Activated CD4-positive, alpha-beta T cell treated with anti-CD3 and anti-CD28 coated beads, Interleukin-2, amount 10 ng/mL, durations not matched to agents 7 days and 5 days (primary cell): ENCODE data around the gene PCED1B. TPM values are rescaled to one million over a fixed set of nuclear protein-coding genes. Genes with fewer than 3 reads are reported as not detected.
"Not testable (repeated sequence)": the region's sequence is repeated elsewhere in the genome, so short reads cannot be mapped to it uniquely, and the experiment has no call there.

Source experiments
- CTCF ChIA-PET: fragments of 350-600 bp; sonication (Branson Sonifier 250); formaldehyde crosslinking; loops from one replicate; lab custom pipeline; 2021; ENCODE audit warnings: antibody characterized with exemption; lab: Charles Lee
- POLR2A ChIA-PET: fragments of 350-600 bp; sonication (Branson Sonifier 250); formaldehyde crosslinking; loops from one replicate; lab custom pipeline; 2021; ENCODE audit warnings: antibody characterized with exemption; lab: Charles Lee
- DNase-seq: peaks from one replicate; pipeline ENCODE4 v3.0.0-alpha.2; 2020
- H3K27ac Mint-ChIP-seq: one replicate; pipeline ENCODE4 v1.8.0; 2021; ENCODE audit warnings: mild to moderate bottlenecking, moderate library complexity, mixed read lengths
- H3K27me3 Mint-ChIP-seq: one replicate; pipeline ENCODE4 v1.8.0; 2021; ENCODE audit warnings: mixed read lengths
- H3K36me3 Mint-ChIP-seq: one replicate; pipeline ENCODE4 v1.8.0; 2021; ENCODE audit warnings: low read depth, mixed read lengths
- H3K4me1 Mint-ChIP-seq: one replicate; pipeline ENCODE4 v1.8.0; 2021; ENCODE audit warnings: mixed read lengths
- H3K4me3 Mint-ChIP-seq: one replicate; pipeline ENCODE4 v1.8.0; 2021; ENCODE audit warnings: mild to moderate bottlenecking, moderate library complexity, mixed read lengths
- H3K9me3 Mint-ChIP-seq: one replicate; pipeline ENCODE4 v1.8.0; 2021; ENCODE audit warnings: mixed read lengths
- total RNA-seq, 2 experiments: library from RNA; stranded (reverse); gene quantifications; one replicate each; pipeline ENCODE4 v1.2.3, GENCODE V29; 2021

The PCED1B gene
- total RNA-seq, 2 experiments from 2014 or later, result 58.7 to 59.7 TPM

- H3K9me3 Mint-ChIP-seq, CTCF ChIA-PET, H3K27ac Mint-ChIP-seq, POLR2A ChIA-PET, H3K4me3 Mint-ChIP-seq, DNase-seq, H3K27me3 Mint-ChIP-seq: not testable (repeated sequence)
- H3K36me3 Mint-ChIP-seq, result peaks cover 41% of the 10 kb centered on the region
- peaks cover 17% of the 10 kb centered on the region for H3K4me1 Mint-ChIP-seq
These were observed 37.9 kb downstream of the PCED1B start for GRCh38 chr12:47117305-47117704.

DNA sequence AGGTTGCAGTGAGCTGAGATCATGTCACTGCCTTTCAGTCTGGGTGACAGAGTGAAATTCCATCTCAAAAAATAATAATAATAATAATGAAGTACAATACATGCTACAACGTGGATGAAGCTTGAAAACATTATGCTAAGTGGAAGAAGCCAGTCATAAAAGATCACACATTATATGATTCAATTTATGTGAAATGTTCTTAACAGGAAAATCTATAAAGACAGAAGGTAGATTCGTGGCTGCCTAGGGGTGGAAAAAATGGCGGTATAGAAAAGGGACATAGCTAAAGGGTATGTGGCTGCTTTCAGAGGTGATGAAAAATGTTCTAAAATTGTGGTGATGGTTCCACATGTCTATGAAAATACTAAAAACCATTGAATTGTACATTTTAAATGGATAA, 41.3 kb downstream of the PCED1B start:
- CTCF ChIA-PET, result interaction anchor here (1.3 kb wide), 1 partner anchor 10 kb away, joined by 3 read pairs; no protein-coding TSS in a partner anchor
- H3K9me3 Mint-ChIP-seq, result peaks cover 8% of the 10 kb centered on the region
- no peak for DNase-seq

DNA sequence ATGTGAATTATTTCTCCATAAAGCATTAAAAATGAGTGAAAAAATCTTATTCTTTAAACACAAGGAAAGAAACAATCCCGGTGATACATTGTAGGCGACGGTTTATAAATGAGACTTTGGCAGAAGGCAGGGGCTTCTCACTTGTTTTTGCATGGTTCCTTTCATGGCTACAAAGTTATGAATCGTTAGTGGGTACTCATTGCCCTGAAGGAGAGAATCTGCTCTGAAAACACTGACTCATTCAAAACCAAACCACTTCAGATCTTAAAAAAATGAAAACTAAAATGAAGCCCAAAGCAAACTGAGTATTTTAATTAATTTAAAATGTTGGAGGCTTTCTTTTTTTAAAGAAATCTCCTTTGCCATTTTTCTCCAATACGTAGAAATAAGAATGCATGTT, 41.7 kb downstream of the PCED1B start:
- H3K27me3 Mint-ChIP-seq, result no peaks in the 10 kb centered on the region
- H3K4me3 Mint-ChIP-seq, result no peak overlapping the region
- peaks cover 13% of the 10 kb centered on the region for H3K4me1 Mint-ChIP-seq
- H3K27ac Mint-ChIP-seq, result no peak overlapping the region
- H3K9me3 Mint-ChIP-seq, result peaks cover 8% of the 10 kb centered on the region
- H3K36me3 Mint-ChIP-seq, result peaks cover 39% of the 10 kb centered on the region
- CTCF ChIA-PET, result interaction anchor here (1.3 kb wide), 1 partner anchor 11 kb away, joined by 3 read pairs; no protein-coding TSS in a partner anchor
- POLR2A ChIA-PET, result no interaction called here
- no peak for DNase-seq

More for the DNA sequence above, 41.3 kb downstream of the PCED1B start:
- POLR2A ChIA-PET, result no interaction called here
- Mint-ChIP-seq H3K4me3 (no peak overlapping the region), H3K27me3 (no peaks in the 10 kb centered on the region), H3K36me3 (peaks cover 40% of the 10 kb centered on the region), H3K4me1 (peaks cover 13% of the 10 kb centered on the region), H3K27ac (no peak overlapping the region)

DNA sequence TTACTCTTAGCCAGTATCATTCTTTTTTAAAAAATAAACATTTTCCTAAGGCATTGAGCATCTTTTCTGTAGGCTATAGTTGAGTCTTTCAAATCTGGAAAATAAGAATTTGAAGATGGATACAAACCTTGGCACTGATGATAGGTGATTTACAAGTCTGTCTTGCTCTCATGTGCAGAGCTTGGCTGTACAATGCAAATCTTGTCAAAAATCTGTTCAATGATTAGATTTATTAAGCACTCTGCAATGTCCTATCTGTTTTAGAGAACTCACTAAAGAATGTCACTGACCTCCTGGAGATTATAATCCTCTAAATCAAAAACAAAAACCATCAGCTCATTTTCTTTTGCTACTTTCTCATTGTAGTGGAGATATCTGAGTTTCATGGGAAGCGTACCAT, 43.2 kb downstream of the PCED1B start:
- Mint-ChIP-seq H3K27me3 (no peaks in the 10 kb centered on the region), H3K9me3 (peaks cover 5% of the 10 kb centered on the region), H3K4me3 (no peak overlapping the region), H3K4me1 (peaks cover 13% of the 10 kb centered on the region), H3K36me3 (peaks cover 41% of the 10 kb centered on the region), H3K27ac (no peak overlapping the region)
- CTCF ChIA-PET, result no interaction called here
- no peak for DNase-seq
- POLR2A ChIA-PET, result no interaction called here

DNA sequence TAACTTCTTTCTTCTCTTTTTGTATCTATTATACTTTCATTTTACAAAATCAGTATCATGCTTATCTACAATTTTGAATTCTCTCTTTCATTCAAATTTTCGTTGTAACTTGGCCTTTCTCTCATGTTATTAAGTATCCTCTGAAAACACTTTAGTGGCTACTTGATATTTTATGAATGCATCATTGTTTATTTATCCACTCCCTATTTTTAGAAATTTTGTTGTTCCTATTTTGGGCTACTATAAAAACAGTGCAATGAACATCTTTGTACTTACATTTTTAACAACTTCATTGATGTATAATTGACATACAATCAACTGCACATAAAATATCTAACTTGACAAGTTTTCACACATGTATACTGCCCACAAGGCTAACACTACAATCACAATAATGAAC, 44.3 kb downstream of the PCED1B start:
- Mint-ChIP-seq H3K4me3 (no peak overlapping the region), H3K36me3 (peaks cover 35% of the 10 kb centered on the region), H3K4me1 (peaks cover 9% of the 10 kb centered on the region), H3K27ac (no peak overlapping the region), H3K9me3 (no peaks in the 10 kb centered on the region), H3K27me3 (no peaks in the 10 kb centered on the region)
- CTCF ChIA-PET, result no interaction called here
- POLR2A ChIA-PET, result no interaction called here
- DNase-seq, result no peak

DNA sequence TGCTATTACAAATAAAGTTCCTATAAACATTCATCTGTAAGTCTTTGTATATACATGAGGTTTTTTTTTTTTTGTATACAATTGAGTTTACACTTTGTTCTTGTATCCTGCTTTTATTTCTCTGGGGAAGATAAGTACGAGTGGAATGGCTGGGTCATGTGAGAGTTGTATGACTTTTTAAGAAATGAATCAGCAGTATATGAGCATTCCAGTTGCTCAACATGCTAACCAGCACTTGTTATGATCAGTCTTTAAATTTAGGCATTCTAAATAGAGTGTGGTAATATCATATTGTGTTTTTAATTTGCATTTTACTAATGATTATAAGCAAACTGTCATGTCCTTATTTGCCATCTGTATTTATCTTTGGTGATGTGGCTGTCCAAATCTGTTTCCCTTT, 45.0 kb downstream of the PCED1B start:
- POLR2A ChIA-PET, result no interaction called here
- Mint-ChIP-seq H3K4me3 (no peak overlapping the region), H3K27ac (no peak overlapping the region), H3K4me1 (peaks cover 9% of the 10 kb centered on the region), H3K27me3 (no peaks in the 10 kb centered on the region), H3K9me3 (no peaks in the 10 kb centered on the region), H3K36me3 (peaks cover 28% of the 10 kb centered on the region)
- CTCF ChIA-PET, result no interaction called here
- no peak for DNase-seq

DNA sequence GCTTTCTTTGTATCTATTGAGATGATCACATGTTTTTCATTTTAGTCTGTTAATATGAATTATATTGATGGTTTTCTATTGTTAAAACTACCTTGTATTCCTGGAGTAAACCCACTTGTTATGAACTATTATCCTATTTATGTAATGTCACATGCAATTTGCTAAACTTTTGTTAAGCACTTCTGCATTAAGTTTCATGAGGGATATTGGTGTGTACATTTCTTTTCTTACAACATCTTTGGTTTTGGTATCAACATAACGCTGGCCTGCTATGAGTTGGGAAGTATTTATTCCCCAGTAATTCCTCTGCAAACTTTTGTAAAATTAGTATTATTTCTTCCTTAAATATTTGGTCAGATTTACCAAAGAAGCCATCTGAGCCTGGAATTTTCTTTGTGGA, 46.8 kb downstream of the PCED1B start:
- no peak overlapping the region for H3K27ac Mint-ChIP-seq
- no peak overlapping the region for H3K4me3 Mint-ChIP-seq
- no peak for DNase-seq
- H3K9me3 Mint-ChIP-seq, result no peaks in the 10 kb centered on the region
- ChIA-PET CTCF (no interaction called here), POLR2A (no interaction called here)
- peaks cover 26% of the 10 kb centered on the region for H3K36me3 Mint-ChIP-seq
- H3K27me3 Mint-ChIP-seq, result no peaks in the 10 kb centered on the region
- peaks cover 3% of the 10 kb centered on the region for H3K4me1 Mint-ChIP-seq

- Mint-ChIP-seq H3K27ac (no peak overlapping the region), H3K27me3 (no peaks in the 10 kb centered on the region), H3K9me3 (no peaks in the 10 kb centered on the region), H3K4me3 (no peak overlapping the region), H3K36me3 (peaks cover 29% of the 10 kb centered on the region), H3K4me1 (no peaks in the 10 kb centered on the region)
- ChIA-PET CTCF (no interaction called here), POLR2A (no interaction called here)
- DNase-seq, result no peak
These were observed 51.6 kb downstream of the PCED1B start for GRCh38 chr12:47131011-47131410.

DNA sequence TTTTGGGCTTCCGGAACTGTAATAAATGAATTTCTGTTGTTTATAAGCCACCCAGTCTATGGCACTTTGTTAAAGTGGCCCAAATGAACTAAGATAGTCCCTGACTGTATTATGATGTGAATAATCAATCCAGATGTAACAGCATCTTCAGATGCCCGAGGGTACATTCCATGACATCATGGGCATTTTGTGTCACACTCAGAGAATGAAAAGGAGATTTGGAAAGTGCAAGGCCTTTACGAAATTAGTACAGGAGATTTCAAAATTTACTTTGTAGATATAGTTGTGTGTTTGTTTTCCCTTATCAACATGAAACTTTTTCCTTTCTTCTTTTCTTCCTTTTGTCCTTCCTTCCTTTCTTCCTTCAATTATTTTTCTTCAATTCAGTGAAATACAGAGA, 54.6 kb downstream of the PCED1B start:
- CTCF ChIA-PET, result no interaction called here

GRCh38 chr12:47135578-47135977, 56.2 kb downstream of the PCED1B start:
- Mint-ChIP-seq H3K4me3 (no peak overlapping the region), H3K36me3 (peaks cover 37% of the 10 kb centered on the region), H3K27ac (no peak overlapping the region), H3K27me3 (no peaks in the 10 kb centered on the region), H3K4me1 (no peaks in the 10 kb centered on the region), H3K9me3 (peaks cover 9% of the 10 kb centered on the region)
- DNase-seq, result no peak
- ChIA-PET CTCF (no interaction called here), POLR2A (no interaction called here)

More for the DNA sequence above, 54.6 kb downstream of the PCED1B start:
- no peak for DNase-seq
- Mint-ChIP-seq H3K27ac (no peak overlapping the region), H3K27me3 (no peaks in the 10 kb centered on the region), H3K36me3 (peaks cover 26% of the 10 kb centered on the region), H3K4me1 (no peaks in the 10 kb centered on the region), H3K4me3 (no peak overlapping the region), H3K9me3 (peaks cover 2% of the 10 kb centered on the region)
- POLR2A ChIA-PET, result no interaction called here

- Mint-ChIP-seq H3K4me3 (no peak overlapping the region), H3K9me3 (peaks cover 12% of the 10 kb centered on the region), H3K27ac (no peak overlapping the region), H3K27me3 (no peaks in the 10 kb centered on the region), H3K4me1 (no peaks in the 10 kb centered on the region), H3K36me3 (peaks cover 47% of the 10 kb centered on the region)
- no peak for DNase-seq
- ChIA-PET CTCF (no interaction called here), POLR2A (no interaction called here)
These were observed 59.7 kb downstream of the PCED1B start for GRCh38 chr12:47139000-47139681.

DNA sequence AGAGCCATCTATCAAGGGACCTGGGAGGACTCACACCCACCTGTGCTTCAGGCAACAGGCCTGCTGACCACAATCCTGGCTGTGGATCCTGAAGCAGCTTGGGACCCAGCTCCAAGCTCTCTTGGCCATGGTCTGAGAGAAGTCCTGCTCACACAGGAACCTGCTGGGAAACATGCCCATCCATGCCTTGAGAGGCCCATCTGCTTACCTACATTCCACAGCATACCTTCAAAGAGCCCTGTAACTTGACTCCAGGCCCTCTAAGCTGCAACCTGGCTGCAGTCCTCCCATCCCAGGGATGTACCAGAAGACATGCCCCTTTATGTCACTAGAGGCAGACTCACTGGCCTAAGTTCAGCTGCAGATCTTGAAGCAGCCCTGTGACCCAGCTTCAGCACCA, 62.0 kb downstream of the PCED1B start:
- no peak overlapping the region for H3K27ac Mint-ChIP-seq
- H3K9me3 Mint-ChIP-seq, result peaks cover 17% of the 10 kb centered on the region
- no peaks in the 10 kb centered on the region for H3K27me3 Mint-ChIP-seq
- peaks cover 41% of the 10 kb centered on the region for H3K36me3 Mint-ChIP-seq
- H3K4me1 Mint-ChIP-seq, result peaks cover 16% of the 10 kb centered on the region
- ChIA-PET POLR2A (no interaction called here), CTCF (interaction anchor here (1.5 kb wide), 1 partner anchor 13 kb away, joined by 4 read pairs; no protein-coding TSS in a partner anchor)
- DNase-seq, result no peak
- H3K4me3 Mint-ChIP-seq, result no peak overlapping the region

GRCh38 chr12:47144769-47145168, 65.3 kb downstream of the PCED1B start:
- H3K4me1 Mint-ChIP-seq, result peaks cover 16% of the 10 kb centered on the region
- H3K27me3 Mint-ChIP-seq, result no peaks in the 10 kb centered on the region
- CTCF ChIA-PET, result interaction anchor here (0.8 kb wide), 2 partner anchors 10 to 25 kb away, joined by 3 read pairs; no protein-coding TSS in a partner anchor
- H3K36me3 Mint-ChIP-seq, result peaks cover 40% of the 10 kb centered on the region
- POLR2A ChIA-PET, result interaction anchor here (0.7 kb wide), 1 partner anchor 268 kb away, joined by 5 read pairs; no protein-coding TSS in a partner anchor
- H3K4me3 Mint-ChIP-seq, result no peak overlapping the region
- peaks cover 14% of the 10 kb centered on the region for H3K9me3 Mint-ChIP-seq
- H3K27ac Mint-ChIP-seq, result no peak overlapping the region
- no peak for DNase-seq
